HG03139 (cell line): ENCODE results near the gene PRAMEF9.
"Not testable (repeated sequence)": the region's sequence is repeated elsewhere in the genome, so short reads cannot be mapped to it uniquely, and the experiment has no call there.

ENCODE experiments used
- ATAC-seq: cut with Tn5 transposase; IDR thresholded peaks from one replicate; pipeline ENCODE4 v1.9.1; 2021; ENCODE audit not compliant: unreplicated experiment

The PRAMEF9 gene

GRCh38 chr1:13171548-13171947 is at the start of gene PRAMEF9:
TSS of gene PRAMEF9 (plus strand) at chr1:13171848. CDS start at chr1:13175281, 3,433 bp downstream.
- ATAC-seq: not testable (repeated sequence)

- not testable (repeated sequence) for ATAC-seq
These were observed 15.7 kb upstream of the PRAMEF9 start, which contains the start of gene PRAMEF26 for GRCh38 chr1:13155909-13156308. TSS of gene PRAMEF26 (minus strand) at chr1:13156009. CDS start at chr1:13153095, 2,914 bp downstream.

- ATAC-seq: not testable (repeated sequence)
These were observed 6.1 kb upstream of the PRAMEF9 start, which contains the start of gene HNRNPCL4 for GRCh38 chr1:13165531-13165930. TSS of gene HNRNPCL4 (minus strand) at chr1:13165631. CDS start at chr1:13165467, 164 bp downstream.

- ATAC-seq: not testable (repeated sequence)
These were observed 29.7 kb downstream of the PRAMEF9 start, which contains the start of gene PRAMEF13 for GRCh38 chr1:13201309-13201708. TSS of gene PRAMEF13 (minus strand) at chr1:13201409. CDS start at chr1:13199589, 1,820 bp downstream.

GRCh38 chr1:13208712-13209111 is 37.1 kb downstream of the PRAMEF9 start:
- ATAC-seq: not testable (repeated sequence)

GRCh38 chr1:13216619-13217018 is 45.0 kb downstream of the PRAMEF9 start:
- ATAC-seq: not testable (repeated sequence)

GRCh38 chr1:13219203-13219602 is 47.6 kb downstream of the PRAMEF9 start:
- not testable (repeated sequence) for ATAC-seq

GRCh38 chr1:13222788-13223187 is 51.1 kb downstream of the PRAMEF9 start:
- ATAC-seq: not testable (repeated sequence)

- no peak for ATAC-seq
These were observed 52.9 kb downstream of the PRAMEF9 start for GRCh38 chr1:13224480-13225060.

GRCh38 chr1:13225675-13226204 is 54.1 kb downstream of the PRAMEF9 start, which contains the start of gene PRAMEF18:
TSS of gene PRAMEF18 (minus strand) at chr1:13226154. CDS start at chr1:13226106, 48 bp downstream.
- ATAC-seq: not testable (repeated sequence)

- ATAC-seq: not testable (repeated sequence)
These were observed 55.8 kb downstream of the PRAMEF9 start for GRCh38 chr1:13227271-13228055.

- no peak for ATAC-seq
These were observed 56.7 kb downstream of the PRAMEF9 start for GRCh38 chr1:13228343-13228781.
